RWPE2 (cell line): Measurements from ENCODE around the gene FAAP20.

Source experiments
- ATAC-seq: fragments of 200-7000 bp; cut with Tn5 transposase; 3 replicates; pipeline ENCODE4 v1.9.1; 2021; ENCODE audit warnings: low read depth
- DNase-seq: peaks from one replicate; pipeline ENCODE4 v3.0.0-alpha.2; 2020; ENCODE audit warnings: low spot score
- H3K27ac ChIP-seq: fragments of 450-650 bp; 2 replicates; pipeline ENCODE4 v1.5.1; 2017; ENCODE audit warnings: mild to moderate bottlenecking; ENCODE audit not compliant: poor library complexity, severe bottlenecking
- H3K27me3 ChIP-seq: fragments of 250-450 bp; sonication (Bioruptor Pico); 2 replicates; pipeline ENCODE4 v1.5.1; 2021; ENCODE audit warnings: mild to moderate bottlenecking, moderate library complexity; ENCODE audit not compliant: insufficient read depth, poor library complexity, severe bottlenecking
- H3K36me3 ChIP-seq: fragments of 250-450 bp; sonication (Bioruptor Pico); 2 replicates; pipeline ENCODE4 v1.5.1; 2020; ENCODE audit warnings: low read depth, mild to moderate bottlenecking, moderate library complexity
- H3K4me1 ChIP-seq: fragments of 250-450 bp; sonication (Bioruptor Pico); 2 replicates; pipeline ENCODE4 v1.5.1; 2021; ENCODE audit warnings: mild to moderate bottlenecking, moderate library complexity; ENCODE audit not compliant: insufficient read depth, poor library complexity, severe bottlenecking
- H3K4me3 ChIP-seq: fragments of 250-450 bp; sonication (Bioruptor Pico); 2 replicates; pipeline ENCODE4 v1.5.1; 2021; ENCODE audit warnings: mild to moderate bottlenecking, moderate library complexity; ENCODE audit not compliant: severe bottlenecking
- H3K9me3 ChIP-seq: fragments of 250-450 bp; sonication (Bioruptor Pico); 2 replicates; pipeline ENCODE4 v1.5.1; 2021; ENCODE audit warnings: mild to moderate bottlenecking, moderate library complexity; ENCODE audit not compliant: severe bottlenecking
- TF ChIP-seq, protein P1 (sequence below): fragments of 450-650 bp; IDR thresholded peaks from one replicate; pipeline ENCODE4 v1.5.1; 2017; ENCODE audit warnings: mild to moderate bottlenecking, moderate library complexity; ENCODE audit not compliant: poor library complexity, severe bottlenecking

The FAAP20 gene

DNA sequence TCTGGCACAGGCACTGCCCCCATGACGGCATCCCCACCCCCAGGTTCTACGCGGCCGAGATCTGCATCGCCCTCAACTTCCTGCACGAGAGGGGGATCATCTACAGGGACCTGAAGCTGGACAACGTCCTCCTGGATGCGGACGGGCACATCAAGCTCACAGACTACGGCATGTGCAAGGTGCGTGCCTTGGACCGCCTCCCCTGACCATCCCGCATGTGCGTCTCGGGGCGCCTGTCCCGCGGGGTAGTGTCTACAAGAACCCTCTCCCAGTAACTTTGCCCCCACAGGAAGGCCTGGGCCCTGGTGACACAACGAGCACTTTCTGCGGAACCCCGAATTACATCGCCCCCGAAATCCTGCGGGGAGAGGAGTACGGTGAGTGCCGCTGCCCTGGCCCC is 22.6 kb downstream of the FAAP20 start:
- ATAC-seq: no peak
- H3K27ac ChIP-seq: no peak overlapping the region
- no peak for DNase-seq

GRCh38 chr1:2170211-2170610 is 24.4 kb downstream of the FAAP20 start:
- no peak overlapping the region for H3K4me3 ChIP-seq
- H3K9me3 ChIP-seq: no peaks in the 10 kb centered on the region
- peaks cover 4% of the 10 kb centered on the region for H3K36me3 ChIP-seq
- H3K4me1 ChIP-seq: no peaks in the 10 kb centered on the region
- no peak for DNase-seq
- no peak overlapping the region for H3K27ac ChIP-seq
- ATAC-seq: no peak
- no peaks in the 10 kb centered on the region for H3K27me3 ChIP-seq
- TF ChIP-seq, protein P1, sequence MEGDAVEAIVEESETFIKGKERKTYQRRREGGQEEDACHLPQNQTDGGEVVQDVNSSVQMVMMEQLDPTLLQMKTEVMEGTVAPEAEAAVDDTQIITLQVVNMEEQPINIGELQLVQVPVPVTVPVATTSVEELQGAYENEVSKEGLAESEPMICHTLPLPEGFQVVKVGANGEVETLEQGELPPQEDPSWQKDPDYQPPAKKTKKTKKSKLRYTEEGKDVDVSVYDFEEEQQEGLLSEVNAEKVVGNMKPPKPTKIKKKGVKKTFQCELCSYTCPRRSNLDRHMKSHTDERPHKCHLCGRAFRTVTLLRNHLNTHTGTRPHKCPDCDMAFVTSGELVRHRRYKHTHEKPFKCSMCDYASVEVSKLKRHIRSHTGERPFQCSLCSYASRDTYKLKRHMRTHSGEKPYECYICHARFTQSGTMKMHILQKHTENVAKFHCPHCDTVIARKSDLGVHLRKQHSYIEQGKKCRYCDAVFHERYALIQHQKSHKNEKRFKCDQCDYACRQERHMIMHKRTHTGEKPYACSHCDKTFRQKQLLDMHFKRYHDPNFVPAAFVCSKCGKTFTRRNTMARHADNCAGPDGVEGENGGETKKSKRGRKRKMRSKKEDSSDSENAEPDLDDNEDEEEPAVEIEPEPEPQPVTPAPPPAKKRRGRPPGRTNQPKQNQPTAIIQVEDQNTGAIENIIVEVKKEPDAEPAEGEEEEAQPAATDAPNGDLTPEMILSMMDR: no peak

More for the DNA sequence above, 22.6 kb downstream of the FAAP20 start:
- TF ChIP-seq, protein P1: no peak
- no peaks in the 10 kb centered on the region for H3K4me1 ChIP-seq
- peaks cover 7% of the 10 kb centered on the region for H3K36me3 ChIP-seq
- no peak overlapping the region for H3K4me3 ChIP-seq
- H3K9me3 ChIP-seq: no peaks in the 10 kb centered on the region
- no peaks in the 10 kb centered on the region for H3K27me3 ChIP-seq

GRCh38 chr1:2169200-2169836 is 25.3 kb downstream of the FAAP20 start:
- ATAC-seq (no peak), DNase-seq (no peak)
- TF ChIP-seq, protein P1: no peak
- no peaks in the 10 kb centered on the region for H3K9me3 ChIP-seq
- no peaks in the 10 kb centered on the region for H3K4me1 ChIP-seq
- H3K36me3 ChIP-seq: no peaks in the 10 kb centered on the region; the same call in 1 of the 2 replicates
- no peak overlapping the region for H3K27ac ChIP-seq
- no peaks in the 10 kb centered on the region for H3K27me3 ChIP-seq
- no peak overlapping the region for H3K4me3 ChIP-seq

DNA sequence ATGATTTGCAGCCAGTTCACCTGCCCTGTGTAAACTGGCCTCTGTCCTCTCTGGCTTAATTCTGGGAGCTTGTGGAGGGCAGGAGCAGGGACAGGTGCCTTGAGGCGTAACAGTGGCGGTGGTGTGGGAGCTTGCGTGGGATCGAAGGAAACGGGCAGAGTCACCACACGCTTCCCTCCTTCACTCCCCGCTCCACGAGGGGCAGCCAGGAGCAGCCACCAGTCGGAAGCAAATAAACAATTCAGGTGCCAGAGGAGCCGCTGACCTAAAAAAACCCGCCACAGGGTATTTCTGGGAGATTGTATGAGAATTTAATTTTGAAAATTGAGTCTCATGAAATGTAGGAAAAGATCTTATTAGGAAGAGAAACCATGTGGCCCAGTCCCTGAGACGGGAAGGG is 26.0 kb downstream of the FAAP20 start:
- Histone ChIP-seq H3K27me3 (no peaks in the 10 kb centered on the region), H3K36me3 (no peaks in the 10 kb centered on the region; the same call in 1 of the 2 replicates)
- no peak for ATAC-seq

DNA sequence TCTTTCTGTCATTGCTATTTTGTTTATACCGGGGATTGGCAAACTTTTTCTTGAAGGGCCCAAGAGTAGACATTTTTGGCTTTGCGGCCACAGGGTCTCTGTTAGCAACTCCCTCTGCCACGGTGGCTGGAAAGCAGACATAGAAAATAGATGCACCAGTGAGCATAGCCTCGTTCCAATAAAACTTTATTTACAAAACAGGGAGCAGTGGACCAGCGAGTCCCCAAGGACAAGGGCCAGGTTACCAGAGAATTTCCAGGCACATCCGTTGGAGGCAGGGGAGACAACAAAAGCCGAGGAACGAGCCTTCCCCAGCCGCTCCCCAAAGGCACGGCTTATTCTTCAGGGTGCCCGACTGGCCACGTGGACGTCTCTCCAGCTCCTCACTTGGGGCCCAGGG is 26.5 kb downstream of the FAAP20 start:
- TF ChIP-seq, protein P1: no peak
- ATAC-seq: no peak
- Histone ChIP-seq H3K27me3 (no peaks in the 10 kb centered on the region), H3K27ac (no peak overlapping the region), H3K4me3 (no peak overlapping the region), H3K4me1 (no peaks in the 10 kb centered on the region), H3K36me3 (peaks cover 2% of the 10 kb centered on the region; the same call in 1 of the 2 replicates), H3K9me3 (no peaks in the 10 kb centered on the region)
- DNase-seq: no peak

More for the DNA sequence above, 26.0 kb downstream of the FAAP20 start:
- TF ChIP-seq, protein P1: no peak
- Histone ChIP-seq H3K9me3 (no peaks in the 10 kb centered on the region), H3K27ac (no peak overlapping the region), H3K4me1 (no peaks in the 10 kb centered on the region), H3K4me3 (no peak overlapping the region)
- no peak for DNase-seq
